ENCODE results near the gene NEURL2.

- no peak for TF ChIP-seq ZNF274 (IDR thresholded peaks at IDR 0.05; ENCODE audit: insufficient read depth, insufficient read length)
- TF ChIP-seq GABPA (IDR thresholded peaks at IDR 0.05; ENCODE audit: low read depth) = no peak
Measured at GRCh38 chr20:45919542-45920399, 28.8 kb upstream of the NEURL2 start.
